Activated T-cell treated with anti-CD3 and anti-CD28 coated beads, Interleukin-2, amount 50 U/mL, for 72 hours (primary cell): ENCODE results near the gene PHF23. TPM values are rescaled to one million over a fixed set of nuclear protein-coding genes. Genes with fewer than 3 reads are reported as not detected.

ENCODE experiments used
- ATAC-seq, 2 donors: fragments of 150-1000 bp; cut with Tn5 transposase; replicated peaks in 1 of 2; 2 replicates each; pipeline ENCODE4 v1.10.0; 2021; ENCODE audit warnings: moderate library complexity in 2 of 2, mild to moderate bottlenecking in 1 of 2
- DNase-seq, 2 donors: peaks; one replicate each; pipeline ENCODE4 v3.0.0; 2021 to 2022; ENCODE audit warnings: mixed read lengths in 1 of 2
- H3K27ac Mint-ChIP-seq: one replicate; pipeline ENCODE4 v1.8.0; 2022; ENCODE audit warnings: mild to moderate bottlenecking, moderate library complexity, mixed read lengths
- H3K27me3 Mint-ChIP-seq: one replicate; pipeline ENCODE4 v1.8.0; 2022; ENCODE audit warnings: low read depth, mixed read lengths
- H3K36me3 Mint-ChIP-seq, 2 donors: one replicate each; pipeline ENCODE4 v1.8.0; 2022; ENCODE audit warnings: mixed read lengths in 2 of 2, mild to moderate bottlenecking in 1 of 2; ENCODE audit not compliant: insufficient read depth in 2 of 2
- H3K4me1 Mint-ChIP-seq: one replicate; pipeline ENCODE4 v1.8.0; 2022; ENCODE audit warnings: low read depth, mixed read lengths
- H3K4me3 Mint-ChIP-seq, 2 donors: one replicate each; pipeline ENCODE4 v1.8.0; 2022; ENCODE audit warnings: mild to moderate bottlenecking in 2 of 2, mixed read lengths in 2 of 2, moderate library complexity in 2 of 2
- H3K9me3 Mint-ChIP-seq, 2 donors: one replicate each; pipeline ENCODE4 v1.8.0; 2022; ENCODE audit warnings: mixed read lengths in 2 of 2
- total RNA-seq, 2 donors: library from RNA; stranded (reverse); gene quantifications; one replicate each; pipeline ENCODE4 v1.2.3, GENCODE V29; 2022

The PHF23 gene
- total RNA-seq, 2 donors from 2014 or later: 28.9 to 32.2 TPM

DNA sequence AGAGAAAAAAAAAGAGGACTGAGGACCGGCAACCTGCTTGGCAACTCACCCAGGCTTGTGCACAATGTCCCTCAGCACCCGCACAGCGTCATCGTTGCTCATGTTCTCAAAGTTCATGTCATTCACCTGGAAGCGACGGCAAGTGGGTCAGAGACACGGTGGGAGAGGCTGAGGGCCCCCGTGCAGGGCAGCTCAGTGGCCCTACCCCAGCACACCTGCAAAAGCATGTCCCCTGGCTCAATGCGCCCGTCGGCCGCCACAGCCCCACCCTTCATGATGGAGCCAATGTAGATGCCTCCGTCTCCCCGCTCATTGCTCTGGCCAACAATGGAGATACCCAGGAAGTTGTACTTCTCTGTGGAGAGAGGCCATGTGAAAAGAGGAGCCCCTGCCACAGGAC is 10.3 kb downstream of the PHF23 start:
- Mint-ChIP-seq H3K27ac (no peak overlapping the region), H3K36me3 (peaks cover 5 to 7% of the 10 kb centered on the region in 2 donors), H3K4me3 (no peak overlapping the region), H3K9me3 (no peaks in the 10 kb centered on the region), H3K27me3 (no peaks in the 10 kb centered on the region), H3K4me1 (peaks cover 39% of the 10 kb centered on the region)
- ATAC-seq: no peak
- no peak for DNase-seq

DNA sequence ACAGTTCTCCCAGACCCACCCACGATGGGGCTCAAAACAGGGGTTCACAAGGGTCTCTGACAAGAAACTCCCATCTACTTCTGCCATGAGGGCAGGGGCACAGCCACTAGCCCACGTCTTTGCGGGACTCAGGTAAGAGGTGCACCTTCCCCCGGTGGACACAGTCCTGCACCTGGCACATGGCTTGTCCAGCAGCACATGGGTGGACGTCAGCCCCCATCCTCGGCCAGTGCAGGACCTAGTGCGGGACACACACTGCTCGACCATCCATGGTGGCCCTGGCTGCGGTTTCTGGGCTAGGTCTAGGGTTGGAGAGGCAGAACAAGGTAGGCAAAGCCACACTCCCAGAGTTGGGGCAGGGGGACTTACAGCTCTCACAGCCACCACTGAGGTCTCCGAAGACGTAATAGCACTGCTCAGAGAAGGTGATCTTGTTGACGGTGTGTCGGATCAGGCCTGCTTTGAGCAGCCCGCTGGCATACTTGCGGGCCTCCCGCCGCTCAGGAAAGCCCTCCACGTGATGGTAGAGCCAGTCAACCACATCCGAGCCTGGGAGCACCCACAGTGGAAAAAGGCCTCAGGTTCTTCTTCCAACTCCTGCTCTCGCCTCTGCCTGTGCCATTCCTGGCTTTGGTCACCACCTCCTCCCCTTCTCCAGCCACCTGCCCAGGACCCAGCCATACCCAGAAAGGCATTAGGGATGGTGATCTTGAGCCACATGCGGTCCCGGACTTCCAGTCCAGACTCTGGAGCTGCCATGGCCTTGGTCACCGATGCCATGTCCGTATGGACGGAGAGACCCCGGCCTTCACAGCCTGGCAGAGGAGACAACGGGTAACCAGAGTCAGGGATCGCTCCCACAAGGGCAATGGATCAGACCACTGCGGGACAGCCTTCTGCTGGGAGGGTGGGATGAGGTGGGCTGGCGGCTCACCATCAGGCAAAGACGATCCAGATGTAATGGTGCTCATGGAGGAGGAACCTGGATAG is 12.2 kb downstream of the PHF23 start:
- DNase-seq: no peak
- H3K4me1 Mint-ChIP-seq: peaks cover 29% of the 10 kb centered on the region
- H3K4me3 Mint-ChIP-seq: no peak overlapping the region
- H3K27me3 Mint-ChIP-seq: no peaks in the 10 kb centered on the region
- peaks cover 5 to 6% of the 10 kb centered on the region in 2 donors for H3K36me3 Mint-ChIP-seq
- no peak for ATAC-seq
- H3K9me3 Mint-ChIP-seq: no peaks in the 10 kb centered on the region
- no peak overlapping the region for H3K27ac Mint-ChIP-seq

DNA sequence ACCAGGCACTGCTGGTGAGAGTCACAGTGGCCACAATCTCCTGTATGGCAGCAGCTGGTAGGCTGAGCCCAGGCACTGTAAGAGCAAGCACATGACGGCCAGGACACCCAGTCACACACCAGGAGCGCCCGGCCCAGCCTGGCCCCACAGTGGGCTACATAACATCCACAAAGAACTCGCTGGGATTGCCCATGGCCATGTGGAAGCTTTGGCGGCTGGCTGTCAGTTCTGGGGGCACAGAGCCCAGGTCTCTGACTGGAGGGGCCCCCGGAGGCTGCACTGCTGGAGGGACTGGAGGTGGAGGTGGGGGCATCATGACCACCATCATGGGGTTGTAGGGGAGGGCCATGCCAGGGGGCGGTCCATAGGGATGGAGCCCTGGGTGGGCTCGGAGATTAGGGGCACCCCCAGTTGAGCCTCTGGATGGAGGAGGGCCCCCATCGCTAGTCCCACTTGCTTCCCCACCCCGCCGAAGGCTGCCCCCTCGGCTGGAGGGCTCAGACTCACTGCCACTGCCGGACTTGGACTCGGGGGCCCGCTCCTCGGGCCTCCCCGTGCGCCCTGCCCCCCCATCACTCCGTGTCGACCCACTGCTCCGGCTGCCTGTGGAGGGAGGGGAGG is 13.4 kb downstream of the PHF23 start:
- DNase-seq: no peak
- Mint-ChIP-seq H3K4me1 (peaks cover 29% of the 10 kb centered on the region), H3K9me3 (no peaks in the 10 kb centered on the region), H3K27me3 (no peaks in the 10 kb centered on the region), H3K36me3 (peaks cover 5% of the 10 kb centered on the region in 2 donors), H3K4me3 (no peak overlapping the region), H3K27ac (no peak overlapping the region)
- ATAC-seq: no peak

DNA sequence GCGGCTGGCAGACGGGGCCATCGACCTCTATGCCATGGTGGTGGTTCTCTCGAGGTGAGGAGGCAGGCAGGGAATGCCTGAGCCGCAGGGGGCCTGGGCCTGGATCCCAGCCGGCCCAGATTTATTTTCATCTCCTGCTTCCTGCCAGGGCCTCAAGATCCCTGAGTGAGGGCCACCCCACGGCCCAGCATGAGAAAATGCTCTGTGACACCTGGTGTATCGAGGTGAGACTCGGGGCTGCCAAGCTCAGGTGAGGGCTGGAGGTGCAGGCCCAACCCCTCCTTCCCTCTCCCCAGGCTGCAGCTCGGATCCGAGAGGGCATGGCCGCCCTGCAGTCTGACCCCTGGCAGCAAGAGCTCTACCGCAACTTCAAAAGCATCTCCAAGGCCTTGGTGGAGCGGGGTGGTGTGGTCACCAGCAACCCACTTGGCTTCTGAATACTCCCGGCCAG is 14.6 kb downstream of the PHF23 start:
- Mint-ChIP-seq H3K27ac (no peak overlapping the region), H3K4me3 (no peak overlapping the region), H3K36me3 (peaks cover 3 to 4% of the 10 kb centered on the region in 2 donors), H3K27me3 (no peaks in the 10 kb centered on the region), H3K9me3 (no peaks in the 10 kb centered on the region), H3K4me1 (peaks cover 29% of the 10 kb centered on the region)
- DNase-seq: no peak
- ATAC-seq: no peak

DNA sequence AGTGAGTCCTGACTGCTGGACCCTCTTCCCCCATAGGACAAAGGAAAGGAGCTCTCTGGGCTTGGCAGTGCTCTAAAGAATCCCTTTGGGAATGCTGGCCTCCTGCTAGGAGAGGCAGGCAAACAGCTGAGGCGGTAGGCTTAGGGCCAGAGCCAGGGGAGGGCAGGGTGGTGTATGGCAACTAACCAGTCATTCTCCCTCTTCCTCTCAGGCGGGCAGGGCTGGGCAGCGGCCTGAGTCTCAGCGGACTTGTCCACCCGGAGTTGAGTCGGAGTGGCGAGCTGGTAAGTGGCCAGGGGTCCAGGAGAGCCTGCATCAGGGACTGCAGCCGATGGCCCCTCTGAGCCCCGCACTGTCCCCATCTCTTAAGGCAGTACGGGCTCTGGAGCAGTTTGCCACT is 15.1 kb downstream of the PHF23 start:
- Mint-ChIP-seq H3K27me3 (no peaks in the 10 kb centered on the region), H3K27ac (no peak overlapping the region), H3K36me3 (peaks cover 1 to 4% of the 10 kb centered on the region in 2 donors), H3K4me1 (peaks cover 35% of the 10 kb centered on the region), H3K4me3 (no peak overlapping the region), H3K9me3 (no peaks in the 10 kb centered on the region)
- no peak for DNase-seq
- ATAC-seq: no peak

DNA sequence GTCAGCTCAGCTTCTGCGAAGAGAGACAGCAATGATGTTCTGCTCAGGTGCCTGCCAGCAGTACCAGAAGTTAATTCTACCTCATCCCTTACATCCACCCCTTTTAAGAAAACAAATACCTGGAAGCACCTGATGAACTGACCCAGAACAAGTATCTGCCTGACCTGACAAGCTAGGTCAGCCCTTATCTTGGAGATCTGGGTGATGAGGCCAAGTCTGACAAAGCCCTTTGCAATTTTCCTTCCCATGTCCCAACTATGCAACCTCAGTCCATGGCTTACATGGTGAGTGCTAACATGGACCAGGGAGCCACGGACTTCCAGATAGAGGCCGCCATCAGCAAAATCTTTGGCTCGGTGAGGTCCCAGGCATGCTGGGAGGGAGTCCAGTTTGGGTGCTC is 15.9 kb downstream of the PHF23 start:
- no peaks in the 10 kb centered on the region for H3K9me3 Mint-ChIP-seq
- peaks cover 42% of the 10 kb centered on the region for H3K4me1 Mint-ChIP-seq
- DNase-seq (no peak), ATAC-seq (no peak)
- H3K4me3 Mint-ChIP-seq: no peak overlapping the region
- no peak overlapping the region for H3K27ac Mint-ChIP-seq
- H3K27me3 Mint-ChIP-seq: no peaks in the 10 kb centered on the region
- peaks cover 1 to 4% of the 10 kb centered on the region in 2 donors for H3K36me3 Mint-ChIP-seq

DNA sequence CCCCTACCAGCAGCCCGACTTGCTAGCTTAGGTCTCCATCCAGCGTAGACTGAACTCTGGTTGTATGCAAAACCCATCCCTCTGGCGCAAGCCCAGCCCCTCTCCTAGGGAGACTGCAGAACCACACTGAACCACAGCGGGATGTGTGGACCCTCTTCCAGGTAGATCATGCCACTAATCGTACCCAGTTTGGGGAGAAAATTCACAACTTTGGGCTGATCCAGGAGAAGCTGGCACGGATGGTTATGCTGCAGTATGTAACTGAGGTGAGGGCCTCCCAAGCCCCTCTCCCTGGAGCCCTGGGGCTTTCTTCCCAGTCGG is 16.3 kb downstream of the PHF23 start:
- no peak overlapping the region for H3K4me3 Mint-ChIP-seq
- H3K4me1 Mint-ChIP-seq: peaks cover 43% of the 10 kb centered on the region
- H3K9me3 Mint-ChIP-seq: no peaks in the 10 kb centered on the region
- ATAC-seq (no peak), DNase-seq (no peak)
- H3K36me3 Mint-ChIP-seq: peaks cover 1 to 2% of the 10 kb centered on the region in 2 donors
- no peaks in the 10 kb centered on the region for H3K27me3 Mint-ChIP-seq
- no peak overlapping the region for H3K27ac Mint-ChIP-seq

DNA sequence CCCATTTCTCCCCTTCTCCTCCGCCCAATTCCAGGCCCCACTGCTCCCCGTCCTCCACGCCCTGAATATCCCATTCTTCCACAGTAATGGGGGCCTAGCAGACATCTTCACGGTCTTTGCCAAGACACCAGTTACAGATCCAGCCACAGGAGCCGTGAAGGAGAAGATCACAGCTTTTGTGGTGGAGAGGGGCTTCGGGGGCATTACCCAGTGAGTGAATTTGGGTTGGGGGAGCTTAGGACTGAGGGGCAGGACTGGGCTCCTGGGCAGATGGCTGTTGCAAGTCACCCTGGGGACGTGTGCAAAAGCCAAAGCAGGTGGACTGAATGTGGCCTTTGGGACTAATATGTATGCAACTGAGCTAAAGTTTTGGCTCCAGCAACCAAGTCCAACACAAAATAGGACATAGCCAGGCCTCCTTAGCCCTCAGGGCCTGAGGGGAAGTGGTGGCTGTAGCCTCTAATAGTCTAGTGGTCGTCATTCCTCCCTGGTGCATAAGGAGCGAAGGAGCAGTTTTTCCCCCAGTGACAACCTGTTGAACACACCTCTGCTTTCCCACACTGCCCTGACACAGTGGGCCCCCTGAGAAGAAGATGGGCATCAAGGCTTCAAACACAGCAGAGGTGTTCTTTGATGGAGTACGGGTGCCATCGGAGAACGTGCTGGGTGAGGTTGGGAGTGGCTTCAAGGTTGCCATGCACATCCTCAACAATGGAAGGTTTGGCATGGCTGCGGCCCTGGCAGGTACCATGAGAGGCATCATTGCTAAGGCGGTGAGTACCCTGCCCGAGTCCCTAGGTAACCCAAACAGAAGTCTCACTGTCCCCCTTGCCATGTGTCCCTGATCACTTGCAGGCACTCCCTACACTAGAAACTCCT is 16.9 kb downstream of the PHF23 start:
- no peak overlapping the region for H3K27ac Mint-ChIP-seq
- H3K4me3 Mint-ChIP-seq: no peak overlapping the region
- ATAC-seq (no peak), DNase-seq (no peak)
- no peaks in the 10 kb centered on the region for H3K9me3 Mint-ChIP-seq
- H3K27me3 Mint-ChIP-seq: no peaks in the 10 kb centered on the region
- H3K4me1 Mint-ChIP-seq: peaks cover 46% of the 10 kb centered on the region
- H3K36me3 Mint-ChIP-seq: peaks cover 1 to 2% of the 10 kb centered on the region in 2 donors

DNA sequence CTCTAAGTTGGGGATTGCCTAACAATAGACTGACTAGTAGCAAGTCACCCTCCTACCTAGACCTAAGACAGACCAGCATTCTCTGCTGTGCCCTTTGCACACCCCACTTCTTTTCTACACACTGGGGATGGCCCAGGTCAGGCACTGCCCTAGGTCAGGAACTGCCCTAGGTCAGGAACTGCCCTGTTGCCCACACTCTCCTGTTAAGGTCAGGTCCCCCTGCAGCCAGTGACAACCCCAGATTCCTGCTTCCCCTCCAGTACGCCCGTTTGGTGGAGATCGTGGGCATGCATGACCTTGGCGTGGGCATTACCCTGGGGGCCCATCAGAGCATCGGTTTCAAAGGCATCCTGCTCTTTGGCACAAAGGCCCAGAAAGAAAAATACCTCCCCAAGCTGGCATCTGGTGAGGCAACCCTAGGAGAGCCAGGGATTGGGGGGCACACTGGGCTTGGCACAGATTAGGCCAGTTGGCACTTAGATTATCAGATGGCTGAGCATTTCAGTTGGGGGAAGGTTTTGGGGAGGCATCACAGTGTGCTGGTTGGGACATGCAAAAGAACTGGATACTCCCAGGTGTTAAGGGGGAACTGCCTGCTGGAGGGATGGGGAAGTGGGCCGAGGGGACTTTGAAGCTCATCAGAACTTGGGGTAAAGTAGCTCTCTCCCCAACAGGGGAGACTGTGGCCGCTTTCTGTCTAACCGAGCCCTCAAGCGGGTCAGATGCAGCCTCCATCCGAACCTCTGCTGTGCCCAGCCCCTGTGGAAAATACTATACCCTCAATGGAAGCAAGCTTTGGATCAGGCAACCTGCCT is 17.8 kb downstream of the PHF23 start:
- ATAC-seq (no peak), DNase-seq (no peak)
- H3K27me3 Mint-ChIP-seq: no peaks in the 10 kb centered on the region
- H3K9me3 Mint-ChIP-seq: no peaks in the 10 kb centered on the region
- peaks cover 0 to 2% of the 10 kb centered on the region in 2 donors for H3K36me3 Mint-ChIP-seq
- peak overlapping the region; percentile 87 for H3K27ac Mint-ChIP-seq
- H3K4me3 Mint-ChIP-seq: peak overlapping the region; percentile 89 to 95
- peaks cover 50% of the 10 kb centered on the region for H3K4me1 Mint-ChIP-seq

DNA sequence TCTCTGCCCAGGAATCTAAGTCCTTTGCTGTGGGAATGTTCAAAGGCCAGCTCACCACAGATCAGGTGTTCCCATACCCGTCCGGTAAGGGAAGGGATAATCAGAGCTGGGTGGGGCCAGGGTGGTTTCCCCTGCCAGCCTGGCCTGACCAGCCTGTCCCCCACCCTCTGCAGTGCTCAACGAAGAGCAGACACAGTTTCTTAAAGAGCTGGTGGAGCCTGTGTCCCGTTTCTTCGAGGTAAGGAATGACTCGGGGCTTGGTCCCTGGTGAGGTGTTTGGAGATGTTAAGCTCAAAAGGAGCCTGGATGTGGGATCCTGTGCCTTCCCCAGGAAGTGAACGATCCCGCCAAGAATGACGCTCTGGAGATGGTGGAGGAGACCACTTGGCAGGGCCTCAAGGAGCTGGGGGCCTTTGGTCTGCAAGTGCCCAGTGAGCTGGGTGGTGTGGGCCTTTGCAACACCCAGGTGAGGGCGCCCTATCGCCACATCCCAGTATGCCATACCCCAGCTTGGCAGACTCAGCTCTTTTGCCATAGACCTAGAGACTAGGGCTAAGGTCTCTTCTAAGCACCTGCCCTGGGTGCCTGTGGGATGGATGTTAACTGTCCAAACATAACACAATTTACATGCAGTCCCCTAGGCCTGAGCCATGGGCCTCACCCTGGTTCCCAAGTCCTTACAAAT is 18.5 kb downstream of the PHF23 start:
- Mint-ChIP-seq H3K9me3 (no peaks in the 10 kb centered on the region), H3K4me3 (peak overlapping the region; percentile 89 to 95), H3K4me1 (peaks cover 58% of the 10 kb centered on the region), H3K36me3 (peaks cover 0 to 2% of the 10 kb centered on the region in 2 donors), H3K27me3 (no peaks in the 10 kb centered on the region), H3K27ac (peak overlapping the region; percentile 87)
- ATAC-seq (peak; percentile 57 to 61), DNase-seq (peak; percentile 78 to 79)

DNA sequence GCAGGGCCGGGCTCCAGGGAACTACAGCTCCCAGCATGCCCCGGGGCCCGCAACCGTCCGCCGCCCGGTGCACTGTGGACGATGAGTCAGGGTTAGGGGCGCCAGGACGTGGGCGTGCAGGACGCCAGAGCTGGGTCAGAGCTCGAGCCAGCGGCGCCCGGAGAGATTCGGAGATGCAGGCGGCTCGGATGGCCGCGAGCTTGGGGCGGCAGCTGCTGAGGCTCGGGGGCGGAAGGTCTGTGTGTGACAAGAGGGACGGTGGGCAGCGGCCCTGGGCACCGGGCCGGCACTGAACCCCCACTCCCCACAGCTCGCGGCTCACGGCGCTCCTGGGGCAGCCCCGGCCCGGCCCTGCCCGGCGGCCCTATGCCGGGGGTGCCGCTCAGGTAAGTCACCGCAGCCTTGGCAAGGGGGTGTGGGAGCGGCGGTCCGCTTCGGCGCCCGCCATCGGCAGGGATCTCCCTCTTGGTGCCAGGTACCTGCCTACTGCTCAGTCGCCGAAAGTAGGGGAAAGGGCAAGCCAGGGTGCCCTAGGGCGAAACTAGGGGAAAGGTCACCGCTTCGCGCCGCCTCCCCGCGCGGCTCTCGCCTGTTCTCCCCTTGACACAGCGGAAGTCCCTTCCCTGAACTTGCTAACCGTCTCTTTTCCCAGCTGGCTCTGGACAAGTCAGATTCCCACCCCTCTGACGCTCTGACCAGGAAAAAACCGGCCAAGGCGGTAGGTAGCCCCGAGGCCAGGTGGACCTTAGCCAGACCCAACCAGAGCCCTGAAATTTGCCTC is 19.3 kb downstream of the PHF23 start, which contains the start of the genes ACADVL and DLG4:
Gene ACADVL (plus strand): TSS at position 127 of the 781 bp plus-strand sequence. CDS start 47 bp downstream, at position 174.
Gene DLG4 (minus strand): TSS at position 25 of the 781 bp plus-strand sequence.
- H3K9me3 Mint-ChIP-seq: no peaks in the 10 kb centered on the region
- peak within 1 kb of the TSS; percentile 87 for H3K27ac Mint-ChIP-seq
- peaks cover 65% of the 10 kb centered on the region for H3K4me1 Mint-ChIP-seq
- DNase-seq: peak; percentile 90 to 91
- H3K4me3 Mint-ChIP-seq: peak within 1 kb of the TSS; percentile 89 to 95
- H3K27me3 Mint-ChIP-seq: no peaks in the 10 kb centered on the region
- peak; percentile 83 to 86 for ATAC-seq
- peaks cover 0 to 2% of the 10 kb centered on the region in 2 donors for H3K36me3 Mint-ChIP-seq
